Muscle of leg (tissue), 11 donors: Measurements from ENCODE around the gene KIF13A. TPM values are rescaled to one million over a fixed set of nuclear protein-coding genes. Genes with fewer than 3 reads are reported as not detected.

Experiments
- DNase-seq: peaks from one replicate; pipeline ENCODE4 v3.0.0; 2013
- H3K27ac ChIP-seq: one replicate; pipeline ENCODE4 v1.5.1; 2013; ENCODE audit warnings: mild to moderate bottlenecking, low read length, control low read depth
- H3K27me3 ChIP-seq: one replicate; pipeline ENCODE4 v1.6.1; 2013; ENCODE audit warnings: low read length; ENCODE audit not compliant: control insufficient read depth, insufficient read depth
- H3K36me3 ChIP-seq: one replicate; pipeline ENCODE4 v1.6.1; 2013; ENCODE audit warnings: low read length; ENCODE audit not compliant: control insufficient read depth, insufficient read depth
- H3K4me1 ChIP-seq: one replicate; pipeline ENCODE4 v1.6.1; 2013; ENCODE audit warnings: low read length; ENCODE audit not compliant: control insufficient read depth, insufficient read depth
- H3K4me3 ChIP-seq: one replicate; pipeline ENCODE4 v1.5.1; 2013; ENCODE audit warnings: low read length, control low read depth
- H3K9me3 ChIP-seq: replicated peaks from 2 replicates; pipeline ENCODE4 v1.6.1; 2013; ENCODE audit warnings: low read depth, low read length; ENCODE audit not compliant: control insufficient read depth
- WGBS: methylation state at CpG from one replicate; pipeline ENCODE4 v1.1.5; 2013; ENCODE audit warnings: missing lambda C conversion rate; ENCODE audit not compliant: insufficient coverage; 5-methylcytosine and 5-hydroxymethylcytosine counted together
- polyA plus RNA-seq, 8 donors: library from polyadenylated mRNA; unstranded; fragments of 120-200 nt; gene quantifications; one replicate each; pipeline versions ENCODE4 v1.2.1 to v1.2.3, GENCODE V29; 2013; ENCODE audit warnings: inconsistent platforms in 1 of 8, low replicate concordance in 1 of 8; ENCODE audit not compliant: insufficient read length in 8 of 8, insufficient read depth in 1 of 8
- total RNA-seq: library from RNA; stranded (reverse); fragments of 120-200 nt; gene quantifications from one replicate; pipeline ENCODE4 v1.2.4, GENCODE V29; 2013

Gene KIF13A
- total and polyA plus RNA-seq, 9 donors = 29.7 to 41.1 (median 32.4) TPM

DNA sequence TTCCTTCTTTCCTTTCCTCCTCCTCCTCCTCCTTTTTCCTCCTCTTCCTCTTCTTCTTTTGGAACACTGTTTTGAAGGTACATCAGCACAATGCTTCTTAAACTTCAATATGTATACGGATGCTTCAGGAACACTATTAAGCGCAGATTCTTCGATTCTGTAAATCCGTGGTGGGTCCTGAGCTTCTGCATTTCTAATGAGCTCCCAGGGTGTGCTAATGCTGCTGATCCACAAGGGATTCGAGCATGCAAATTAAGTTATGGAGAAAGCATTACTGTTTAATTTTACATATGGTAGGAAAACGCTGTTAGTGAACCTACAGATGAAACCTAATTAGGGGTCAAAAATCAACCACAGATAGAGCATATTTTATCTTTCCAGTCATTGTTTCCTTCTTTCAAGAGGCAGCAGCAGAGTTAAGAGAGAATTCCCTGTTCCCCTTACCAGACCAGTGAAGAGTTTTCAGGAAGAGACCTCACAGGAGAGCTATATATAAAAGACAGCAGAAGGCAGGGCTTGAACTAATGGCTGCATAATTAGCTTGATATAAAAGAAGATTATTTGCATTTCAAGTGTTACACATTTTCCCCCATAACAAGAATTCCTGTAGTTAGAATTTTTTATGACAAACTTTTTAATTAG, 47.2 kb downstream of the KIF13A start:
- no peaks in the 10 kb centered on the region for H3K27me3 ChIP-seq
- H3K4me1 ChIP-seq = peaks cover 2% of the 10 kb centered on the region
- H3K9me3 ChIP-seq = no peaks in the 10 kb centered on the region
- H3K36me3 ChIP-seq = no peaks in the 10 kb centered on the region
- no peak overlapping the region for H3K4me3 ChIP-seq
- H3K27ac ChIP-seq = no peak overlapping the region
- 60% methylated on average over 3 of the region's 6 CpGs for WGBS
- DNase-seq = no peak

DNA sequence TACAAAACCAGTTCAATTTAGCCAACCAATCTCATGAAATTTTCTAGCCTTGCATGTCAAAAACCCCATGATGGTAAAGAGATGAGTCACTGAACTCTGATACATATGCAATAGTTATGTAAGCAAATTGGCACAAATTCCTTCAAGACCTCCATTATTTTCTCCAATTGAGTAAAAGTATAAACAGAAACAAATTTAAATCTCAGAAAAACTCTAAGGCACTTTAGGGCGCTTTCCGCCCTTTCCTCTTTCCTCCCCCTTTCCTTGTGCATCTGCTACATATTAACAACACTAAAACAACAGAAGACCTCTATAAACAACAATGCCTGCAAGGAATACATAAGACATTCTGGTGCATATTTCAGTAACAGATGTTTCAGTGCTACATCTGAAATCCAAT, 48.5 kb downstream of the KIF13A start:
- peak; percentile 53 for DNase-seq
- Histone ChIP-seq H3K27me3 (no peaks in the 10 kb centered on the region), H3K9me3 (no peaks in the 10 kb centered on the region), H3K4me3 (no peak overlapping the region), H3K27ac (no peak overlapping the region), H3K4me1 (peaks cover 4% of the 10 kb centered on the region), H3K36me3 (no peaks in the 10 kb centered on the region)
- 29% methylated on average over 2 of the region's 2 CpGs for WGBS

DNA sequence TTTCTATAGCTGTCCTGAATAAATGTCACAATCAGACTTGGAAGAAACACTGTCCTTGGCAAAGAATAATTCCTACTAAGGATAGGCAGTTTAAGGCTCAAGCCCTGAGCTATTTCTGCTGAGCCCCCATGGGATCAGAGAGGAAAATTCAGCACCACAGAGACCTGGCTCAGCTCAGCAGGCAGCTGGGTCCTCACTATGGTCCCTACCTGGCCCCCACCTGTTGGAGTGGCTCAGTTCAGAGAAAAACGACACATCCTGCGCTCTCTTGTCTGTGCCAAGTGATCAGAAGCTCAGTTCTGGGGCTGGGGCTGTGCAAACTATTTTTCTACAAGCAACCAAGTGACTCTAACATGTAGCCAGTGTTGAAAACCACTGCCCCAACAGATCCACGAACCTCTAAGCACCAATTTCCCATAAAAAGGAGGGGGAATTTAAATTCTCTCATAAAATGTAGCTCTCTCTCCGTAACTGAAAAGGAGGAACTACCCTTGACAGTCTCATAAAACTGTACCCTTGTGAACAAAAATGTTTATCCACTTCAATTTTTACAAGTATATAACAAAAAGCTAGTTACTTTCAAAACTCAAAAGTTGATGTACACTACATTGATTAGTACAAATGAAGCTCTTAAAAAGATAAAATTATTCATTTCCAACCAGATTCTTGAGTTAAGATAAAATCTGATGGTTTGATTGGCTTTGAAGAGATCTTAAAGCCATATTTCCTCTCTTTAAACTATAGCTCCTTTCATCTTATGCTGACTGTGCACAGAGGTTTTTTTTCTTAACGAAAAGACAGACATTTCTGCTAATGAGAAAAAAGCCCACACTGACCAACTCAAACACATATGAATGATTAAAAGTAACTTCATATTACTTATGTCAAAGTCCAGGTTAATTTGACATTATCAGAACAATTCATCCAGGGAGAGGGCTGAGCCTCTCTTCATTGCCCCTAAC, 52.0 kb downstream of the KIF13A start:
- H3K36me3 ChIP-seq = no peaks in the 10 kb centered on the region
- DNase-seq = peak; percentile 28
- H3K27me3 ChIP-seq = no peaks in the 10 kb centered on the region
- H3K9me3 ChIP-seq = no peaks in the 10 kb centered on the region
- H3K4me1 ChIP-seq = peaks cover 15% of the 10 kb centered on the region
- 57% methylated on average over 2 of the region's 5 CpGs for WGBS
- H3K4me3 ChIP-seq = no peak overlapping the region
- H3K27ac ChIP-seq = no peak overlapping the region

DNA sequence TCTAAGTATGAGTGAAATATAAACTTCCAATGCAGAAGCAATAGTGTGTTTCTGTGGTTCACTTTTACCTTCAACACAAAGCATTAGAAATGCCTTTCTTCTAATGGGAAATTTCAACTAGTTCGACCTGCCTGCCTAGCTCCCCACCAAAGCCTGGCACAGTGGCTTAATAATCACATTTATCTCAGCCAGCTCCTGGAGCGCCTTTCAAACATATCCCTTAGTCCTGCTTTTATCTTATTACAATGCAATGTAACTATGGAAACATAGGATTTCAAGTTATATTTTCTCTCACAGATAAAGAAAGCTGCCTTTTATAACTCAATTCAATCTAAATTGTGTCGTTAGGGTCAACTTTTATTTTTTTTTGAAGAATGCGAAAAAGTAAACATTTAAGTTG, 53.7 kb downstream of the KIF13A start:
- Histone ChIP-seq H3K36me3 (no peaks in the 10 kb centered on the region), H3K27ac (no peak overlapping the region), H3K4me3 (no peak overlapping the region), H3K9me3 (no peaks in the 10 kb centered on the region), H3K4me1 (peaks cover 21% of the 10 kb centered on the region), H3K27me3 (no peaks in the 10 kb centered on the region)
- no CpG with 5 or more reads among the region's 4 CpGs for WGBS
- DNase-seq = no peak

DNA sequence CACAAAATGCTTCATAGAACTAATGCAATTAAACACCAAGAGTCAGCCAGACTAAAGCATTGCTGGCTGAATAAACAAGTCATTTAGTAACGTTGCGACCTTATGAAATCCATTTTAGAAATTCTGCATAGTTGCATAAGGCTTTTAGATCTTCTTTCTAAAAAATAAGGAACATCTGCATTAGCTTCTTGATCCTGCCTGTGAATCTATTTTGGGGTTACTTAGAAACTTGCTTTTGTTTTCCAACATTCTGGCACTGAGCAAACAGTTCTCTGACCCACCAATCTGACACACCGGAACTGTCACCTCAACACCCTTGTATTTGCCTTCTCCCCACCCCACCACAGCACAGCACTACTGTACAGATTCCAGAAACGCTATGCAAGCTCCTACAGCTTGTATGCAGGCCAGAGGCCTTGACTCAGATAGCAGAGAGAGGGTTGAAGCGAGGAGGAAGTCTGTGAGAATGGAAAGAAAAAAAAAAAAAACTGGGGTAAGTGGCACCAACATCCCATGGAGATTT, 55.0 kb downstream of the KIF13A start:
- no peaks in the 10 kb centered on the region for H3K27me3 ChIP-seq
- H3K4me3 ChIP-seq = no peak overlapping the region
- WGBS = no CpG with 5 or more reads among the region's 5 CpGs
- peak; percentile 95 for DNase-seq
- H3K4me1 ChIP-seq = peaks cover 23% of the 10 kb centered on the region
- H3K36me3 ChIP-seq = no peaks in the 10 kb centered on the region
- H3K27ac ChIP-seq = peak overlapping the region; percentile 80
- no peaks in the 10 kb centered on the region for H3K9me3 ChIP-seq

DNA sequence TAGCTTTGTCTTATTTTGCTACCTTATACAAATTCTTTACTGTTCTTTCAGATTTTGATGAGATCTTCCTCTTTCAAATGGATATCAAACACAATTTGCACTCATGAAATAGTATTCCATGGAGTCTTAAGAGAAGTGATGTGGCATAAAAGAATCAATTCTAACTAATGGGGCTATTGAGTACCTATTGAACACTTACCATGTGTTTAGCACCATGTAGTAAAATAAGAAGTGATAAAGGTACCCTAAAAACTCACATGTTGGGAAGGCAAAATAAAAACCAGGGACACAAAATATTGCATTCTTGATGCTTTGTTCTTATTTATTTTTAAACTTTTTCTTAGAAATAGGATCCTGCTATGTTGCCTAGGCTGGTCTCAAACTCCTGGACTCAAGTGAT, 56.2 kb downstream of the KIF13A start:
- no peaks in the 10 kb centered on the region for H3K27me3 ChIP-seq
- no peaks in the 10 kb centered on the region for H3K36me3 ChIP-seq
- H3K27ac ChIP-seq = peak overlapping the region; percentile 21
- H3K9me3 ChIP-seq = no peaks in the 10 kb centered on the region
- H3K4me1 ChIP-seq = peaks cover 23% of the 10 kb centered on the region
- DNase-seq = no peak
- H3K4me3 ChIP-seq = no peak overlapping the region

DNA sequence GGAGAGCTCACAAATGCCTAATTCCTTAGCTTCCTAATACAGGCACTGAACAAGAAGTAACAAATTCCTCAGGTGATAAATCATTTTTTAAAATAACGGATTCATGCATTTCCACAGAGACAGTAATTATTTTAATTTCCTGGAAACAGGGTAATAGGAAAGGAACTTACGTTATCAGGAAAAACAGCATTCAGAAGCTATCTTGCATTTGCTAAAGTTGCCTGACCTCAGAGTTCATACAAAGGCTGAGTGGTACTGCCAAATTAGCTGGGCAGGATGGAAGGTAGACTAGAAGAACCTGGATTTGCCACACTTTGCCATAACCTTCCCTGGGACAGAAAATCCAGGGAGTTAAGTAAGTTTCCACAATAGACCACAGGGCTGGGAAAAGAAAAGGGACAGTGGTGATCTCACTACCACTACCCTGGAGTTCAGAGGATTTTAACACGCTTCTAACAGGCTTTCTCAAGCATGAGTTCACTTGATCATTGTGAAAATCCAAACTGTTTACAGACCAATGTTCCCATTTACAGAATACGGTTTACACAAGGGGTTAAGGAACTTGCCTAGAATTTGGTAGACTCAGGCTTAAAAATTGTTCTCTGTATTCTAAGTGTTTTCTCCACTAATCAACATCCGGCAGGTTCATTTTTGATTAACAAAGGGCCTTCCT, 57.0 kb downstream of the KIF13A start:
- H3K9me3 ChIP-seq = no peaks in the 10 kb centered on the region
- peaks cover 23% of the 10 kb centered on the region for H3K4me1 ChIP-seq
- peak overlapping the region; percentile 75 for H3K27ac ChIP-seq
- 83% methylated on average over 2 of the region's 5 CpGs for WGBS
- no peaks in the 10 kb centered on the region for H3K27me3 ChIP-seq
- H3K36me3 ChIP-seq = no peaks in the 10 kb centered on the region
- DNase-seq = peak; percentile 43
- no peak overlapping the region for H3K4me3 ChIP-seq

DNA sequence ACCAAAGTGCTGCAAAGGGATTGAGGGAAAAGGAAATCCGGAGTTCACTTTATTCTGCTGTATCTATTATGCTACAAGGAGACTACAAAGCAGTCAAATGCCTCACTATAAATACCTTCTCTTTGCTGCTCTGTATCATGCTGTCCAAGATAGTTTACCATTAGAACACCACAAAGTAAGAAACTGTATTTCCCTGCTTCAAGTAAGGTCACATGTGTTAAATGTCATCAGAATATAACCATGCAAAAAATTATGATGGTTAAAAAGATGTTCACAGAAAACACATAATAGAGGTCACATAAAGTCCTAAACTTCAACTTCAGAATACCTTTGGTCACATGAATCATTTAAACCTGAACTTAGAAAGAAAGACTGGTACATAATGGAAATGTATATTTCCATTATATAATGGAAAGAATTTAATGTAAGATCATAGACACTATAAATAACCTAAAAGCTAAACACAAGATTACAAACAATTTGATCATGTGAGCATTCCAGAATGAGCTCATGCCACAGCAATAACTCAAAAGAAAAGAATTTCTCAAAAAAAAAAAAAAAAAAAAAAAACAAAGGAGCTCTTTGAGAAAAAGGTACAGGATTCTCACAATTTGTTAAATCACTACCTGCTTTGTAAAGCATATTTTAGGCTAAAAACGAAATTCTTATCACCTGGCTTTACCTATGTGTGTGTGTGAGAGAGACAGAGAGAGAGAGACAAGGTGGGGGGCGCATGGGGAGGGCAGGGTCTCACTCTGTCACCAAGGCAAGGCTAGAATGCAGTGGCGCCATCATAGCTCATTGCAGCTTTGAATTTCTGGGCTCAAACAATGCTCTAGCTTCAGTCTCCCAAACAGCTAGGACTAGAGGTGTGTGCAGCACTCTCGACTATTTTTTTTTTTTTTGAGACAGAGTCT, 58.7 kb downstream of the KIF13A start:
- Histone ChIP-seq H3K27me3 (no peaks in the 10 kb centered on the region), H3K4me1 (peaks cover 19% of the 10 kb centered on the region), H3K9me3 (no peaks in the 10 kb centered on the region), H3K4me3 (no peak overlapping the region), H3K36me3 (no peaks in the 10 kb centered on the region), H3K27ac (peak overlapping the region; percentile 9)
- WGBS = 90% methylated on average over 3 of the region's 5 CpGs
- DNase-seq = peak; percentile 56

DNA sequence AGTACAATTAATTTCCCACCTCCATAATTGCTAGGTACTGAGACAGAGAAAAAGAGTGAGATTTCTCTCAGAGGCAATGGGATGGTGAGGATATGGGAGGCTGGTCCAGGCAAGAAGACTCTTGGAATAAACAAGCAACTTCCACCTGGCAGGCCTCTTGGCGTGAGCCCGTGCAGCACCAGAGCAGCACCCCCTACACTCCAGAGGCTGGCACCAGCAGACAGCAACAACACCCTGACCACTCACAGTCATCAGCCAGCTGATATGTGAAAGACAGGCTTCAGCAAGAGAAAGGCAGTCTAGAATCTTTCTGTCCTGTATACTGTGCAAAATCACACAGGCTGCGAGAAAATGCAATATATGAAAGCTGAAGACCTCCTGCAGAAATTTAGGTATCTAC, 59.7 kb downstream of the KIF13A start:
- DNase-seq = no peak
- H3K9me3 ChIP-seq = no peaks in the 10 kb centered on the region
- H3K4me3 ChIP-seq = no peak overlapping the region
- H3K4me1 ChIP-seq = peaks cover 14% of the 10 kb centered on the region
- H3K36me3 ChIP-seq = no peaks in the 10 kb centered on the region
- no peak overlapping the region for H3K27ac ChIP-seq
- no CpG with 5 or more reads among the region's 3 CpGs for WGBS
- H3K27me3 ChIP-seq = no peaks in the 10 kb centered on the region
